BJ (cell line): Measurements from ENCODE around the gene CAMKK1. TPM values are rescaled to one million over a fixed set of nuclear protein-coding genes. Genes with fewer than 3 reads are reported as not detected.

Source experiments
- CTCF ChIA-PET: fragments of 350-600 bp; formaldehyde crosslinking; extraction: SDS; loops from one replicate; lab custom pipeline; 2021; ENCODE audit warnings: antibody characterized with exemption, inconsistent platforms; lab: Yijun Ruan, JAX
- POLR2A ChIA-PET: fragments of 300-600 bp; sonication (Branson Sonifier 250); formaldehyde crosslinking; extraction: SDS; loops from one replicate; lab custom pipeline; 2021; ENCODE audit warnings: antibody characterized with exemption; lab: Charles Lee
- DNase-seq: peaks from one replicate; pipeline ENCODE4 v3.0.0-alpha.2; 2011; ENCODE audit warnings: low read depth
- H3K27me3 ChIP-seq: 2 replicates; pipeline ENCODE4 v1.6.0; 2011; ENCODE audit warnings: low read length; ENCODE audit not compliant: control insufficient read depth, insufficient read depth
- H3K36me3 ChIP-seq: 2 replicates; pipeline ENCODE4 v1.5.1; 2011; ENCODE audit warnings: low read length; ENCODE audit not compliant: control insufficient read depth, insufficient read depth
- H3K4me3 ChIP-seq: 2 replicates; pipeline ENCODE4 v1.5.1; 2011; ENCODE audit warnings: low read depth, mild to moderate bottlenecking, control low read depth, low read length
- polyA plus RNA-seq: library from polyadenylated mRNA; depleted of rRNA; stranded (reverse); fragments of >200 nt; gene quantifications from 2 replicates; pipeline ENCODE4 v1.2.3, GENCODE V29; 2011
- TF ChIP-seq, protein P1 (sequence below): IDR thresholded peaks from 2 replicates; pipeline ENCODE4 v1.5.1; 2011; ENCODE audit warnings: low read depth, mild to moderate bottlenecking, control low read depth, inconsistent platforms, low read length, moderate library complexity; ENCODE audit not compliant: insufficient read depth

CAMKK1 gene
- polyA plus RNA-seq, 1 experiment = 6.1 TPM

DNA sequence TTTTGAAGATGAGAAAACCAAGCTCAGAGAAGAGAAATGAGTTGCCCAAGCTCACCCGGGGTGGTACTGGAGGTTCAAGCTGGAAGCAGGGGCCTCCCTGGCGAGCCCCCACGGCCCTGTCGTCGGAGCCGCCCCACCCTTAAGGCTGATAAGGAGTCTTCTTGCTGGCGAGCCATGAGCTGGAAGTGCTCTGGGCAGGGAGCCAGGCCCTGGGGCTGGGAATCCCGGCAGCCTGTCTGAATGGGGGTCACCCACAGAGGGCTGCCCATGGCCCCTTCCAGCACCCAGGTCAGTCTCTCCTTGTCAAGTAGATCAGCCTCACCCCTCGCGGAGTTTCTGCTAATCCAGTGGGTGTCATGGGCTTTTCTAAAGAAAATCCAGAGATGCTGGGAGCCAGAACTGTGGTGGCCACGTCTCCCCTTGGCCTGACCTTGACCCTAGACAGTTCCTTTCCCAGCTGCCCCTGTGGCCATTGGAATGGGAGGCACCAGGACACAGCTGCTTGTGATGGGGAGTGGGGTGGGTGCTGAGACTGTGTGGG, 24.6 kb upstream of the CAMKK1 start:
- POLR2A ChIA-PET = no interaction called here
- Histone ChIP-seq H3K4me3 (no peak overlapping the region), H3K36me3 (no peaks in the 10 kb centered on the region), H3K27me3 (no peaks in the 10 kb centered on the region)
- TF ChIP-seq, protein P1, sequence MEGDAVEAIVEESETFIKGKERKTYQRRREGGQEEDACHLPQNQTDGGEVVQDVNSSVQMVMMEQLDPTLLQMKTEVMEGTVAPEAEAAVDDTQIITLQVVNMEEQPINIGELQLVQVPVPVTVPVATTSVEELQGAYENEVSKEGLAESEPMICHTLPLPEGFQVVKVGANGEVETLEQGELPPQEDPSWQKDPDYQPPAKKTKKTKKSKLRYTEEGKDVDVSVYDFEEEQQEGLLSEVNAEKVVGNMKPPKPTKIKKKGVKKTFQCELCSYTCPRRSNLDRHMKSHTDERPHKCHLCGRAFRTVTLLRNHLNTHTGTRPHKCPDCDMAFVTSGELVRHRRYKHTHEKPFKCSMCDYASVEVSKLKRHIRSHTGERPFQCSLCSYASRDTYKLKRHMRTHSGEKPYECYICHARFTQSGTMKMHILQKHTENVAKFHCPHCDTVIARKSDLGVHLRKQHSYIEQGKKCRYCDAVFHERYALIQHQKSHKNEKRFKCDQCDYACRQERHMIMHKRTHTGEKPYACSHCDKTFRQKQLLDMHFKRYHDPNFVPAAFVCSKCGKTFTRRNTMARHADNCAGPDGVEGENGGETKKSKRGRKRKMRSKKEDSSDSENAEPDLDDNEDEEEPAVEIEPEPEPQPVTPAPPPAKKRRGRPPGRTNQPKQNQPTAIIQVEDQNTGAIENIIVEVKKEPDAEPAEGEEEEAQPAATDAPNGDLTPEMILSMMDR = no peak
- DNase-seq = no peak
- CTCF ChIA-PET = interaction anchor here (0.9 to 2.2 kb wide), 2 partner anchors 9 to 86 kb away, joined by 4 to 5 read pairs; no protein-coding TSS in a partner anchor

DNA sequence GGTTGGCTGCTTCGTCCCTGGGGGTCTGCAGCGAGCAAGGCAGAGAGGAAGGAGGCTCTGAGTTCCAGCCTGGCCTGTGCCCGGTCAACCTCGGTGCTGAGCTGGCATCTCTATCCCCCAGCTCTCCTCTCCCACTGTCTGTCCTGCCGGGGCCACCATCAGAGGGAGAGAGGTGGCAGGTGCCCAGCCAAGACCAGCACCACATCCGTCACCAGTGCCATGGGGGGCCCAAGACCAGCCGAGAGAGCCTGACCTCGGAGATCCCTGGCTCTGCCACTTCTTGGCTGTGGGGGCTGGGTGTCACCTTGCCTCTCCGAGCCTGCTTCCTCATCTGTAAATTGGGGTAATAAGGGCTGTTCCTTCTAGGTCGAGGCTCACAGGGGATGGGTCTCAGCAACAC, 24.0 kb upstream of the CAMKK1 start:
- POLR2A ChIA-PET = no interaction called here
- no peak for DNase-seq
- H3K36me3 ChIP-seq = no peaks in the 10 kb centered on the region
- no peak overlapping the region for H3K4me3 ChIP-seq
- no peaks in the 10 kb centered on the region for H3K27me3 ChIP-seq
- TF ChIP-seq, protein P1 = no peak
- CTCF ChIA-PET = interaction anchor here (0.9 to 2.2 kb wide), 2 partner anchors 9 to 87 kb away, joined by 4 to 5 read pairs; no protein-coding TSS in a partner anchor

DNA sequence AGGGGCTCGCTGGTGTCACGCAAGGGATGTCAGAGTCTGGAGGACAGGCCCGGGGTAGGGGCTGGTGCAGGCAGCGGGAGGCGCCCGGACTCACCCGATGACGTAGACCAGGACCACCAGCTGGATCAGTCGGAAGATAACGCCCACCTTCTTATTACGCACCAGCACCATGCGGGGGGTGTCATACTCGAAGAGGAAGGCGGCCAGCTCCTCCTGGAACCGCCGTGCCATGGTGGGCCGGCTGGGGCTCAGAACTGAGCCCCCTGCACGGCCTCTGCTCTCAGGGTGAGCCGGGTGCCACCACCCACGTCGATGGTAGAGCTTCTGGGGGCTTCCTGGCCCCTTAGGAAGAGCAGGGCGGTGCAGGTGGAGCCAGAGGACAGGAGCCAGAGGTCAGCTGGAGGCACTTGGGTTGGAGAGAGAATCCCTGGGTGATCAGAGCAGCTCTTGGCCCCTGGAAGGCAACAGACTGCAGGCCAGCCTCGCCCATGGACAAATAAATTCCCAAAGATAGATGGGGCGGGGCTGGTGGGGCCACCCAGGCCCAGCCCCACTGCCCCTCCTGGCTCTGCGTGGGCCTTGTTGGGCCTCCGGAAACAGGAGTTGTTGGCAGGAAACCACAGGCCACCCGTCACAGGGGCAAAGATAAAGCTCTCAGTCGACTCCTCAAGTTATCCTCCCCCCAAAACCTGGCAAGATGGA, 23.3 kb upstream of the CAMKK1 start, which contains the start of gene P2RX1:
Gene P2RX1 (minus strand): TSS at position 471 of the 702 bp plus-strand sequence. CDS start 240 bp downstream, at position 231.
- no peak for DNase-seq
- ChIA-PET POLR2A (no interaction called here), CTCF (interaction anchor here (0.6 to 4.2 kb wide), 4 partner anchors 12 to 602 kb away, joined by 3 to 45 read pairs (median 4); no protein-coding TSS in a partner anchor)
- Histone ChIP-seq H3K27me3 (no peaks in the 10 kb centered on the region), H3K36me3 (no peaks in the 10 kb centered on the region), H3K4me3 (no peak within 1 kb of the TSS)
- TF ChIP-seq, protein P1 = no peak

DNA sequence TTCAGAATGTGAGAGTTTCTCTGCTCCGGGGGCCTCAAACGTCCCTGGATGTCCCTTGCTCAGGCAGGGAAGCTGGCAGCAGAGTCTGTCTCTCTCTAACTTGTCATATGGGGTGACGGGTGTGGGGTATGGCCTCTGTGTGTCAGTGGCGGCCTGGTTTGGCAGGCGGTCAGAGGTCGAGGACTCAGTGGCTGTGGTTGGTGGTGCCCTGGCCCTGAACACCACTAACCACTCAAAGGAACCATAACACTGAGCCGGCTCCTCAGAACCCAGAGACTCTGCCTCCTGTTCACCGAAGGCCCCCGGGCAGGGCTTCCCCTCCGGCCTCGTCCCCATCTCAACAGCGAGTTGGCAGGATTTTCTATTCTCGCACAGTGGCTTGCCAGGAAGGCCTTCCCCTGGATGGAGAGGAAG, 22.7 kb upstream of the CAMKK1 start:
- DNase-seq = no peak
- ChIA-PET POLR2A (no interaction called here), CTCF (interaction anchor here (0.6 to 4.2 kb wide), 6 partner anchors 12 to 602 kb away, joined by 3 to 50 read pairs (median 9); no protein-coding TSS in a partner anchor)
- Histone ChIP-seq H3K27me3 (no peaks in the 10 kb centered on the region), H3K36me3 (no peaks in the 10 kb centered on the region), H3K4me3 (no peak overlapping the region)
- TF ChIP-seq, protein P1 = no peak

DNA sequence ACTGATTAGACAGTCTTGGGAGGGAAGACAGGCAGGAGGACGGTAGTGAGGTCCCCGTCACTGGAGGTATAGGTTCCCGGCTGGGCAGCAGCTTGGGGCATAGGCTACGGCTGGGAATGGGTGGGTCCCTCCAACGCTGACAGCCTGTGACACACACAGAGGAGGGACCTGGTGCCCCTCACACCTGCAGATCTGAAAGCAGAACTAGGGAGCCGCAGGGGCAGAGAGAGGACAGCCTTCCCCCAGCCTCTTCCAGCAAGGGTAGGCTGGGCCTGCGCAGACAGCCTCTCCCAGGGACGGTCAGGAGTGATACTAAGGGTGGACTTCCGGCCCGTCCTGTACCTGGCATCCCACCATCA, 21.4 kb upstream of the CAMKK1 start:
- POLR2A ChIA-PET = no interaction called here
- TF ChIP-seq, protein P1 = no peak
- DNase-seq = no peak
- Histone ChIP-seq H3K36me3 (no peaks in the 10 kb centered on the region), H3K4me3 (no peak overlapping the region), H3K27me3 (no peaks in the 10 kb centered on the region)
- CTCF ChIA-PET = interaction anchor here (0.6 to 4.2 kb wide), 45 partner anchors 9 to 505 kb away, joined by 3 to 50 read pairs (median 5); partner anchors contain the start of genes ATP2A3, CAMKK1 and NCBP3
